Stimulated activated CD8-positive, alpha-beta memory T cell treated with anti-CD3 and anti-CD28 coated beads, Interleukin-15, amount 100 ng/mL, for 4 hours (primary cell): ENCODE results near the gene H2BW1.
"Not testable (repeated sequence)": the region's sequence is repeated elsewhere in the genome, so short reads cannot be mapped to it uniquely, and the experiment has no call there.

ENCODE experiments used
- DNase-seq, 2 donors: peaks; one replicate each; pipeline ENCODE4 v3.0.0-alpha.2; 2020; ENCODE audit warnings: low read depth in 2 of 2

Gene H2BW1, protein sequence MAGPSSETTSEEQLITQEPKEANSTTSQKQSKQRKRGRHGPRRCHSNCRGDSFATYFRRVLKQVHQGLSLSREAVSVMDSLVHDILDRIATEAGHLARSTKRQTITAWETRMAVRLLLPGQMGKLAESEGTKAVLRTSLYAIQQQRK

DNA sequence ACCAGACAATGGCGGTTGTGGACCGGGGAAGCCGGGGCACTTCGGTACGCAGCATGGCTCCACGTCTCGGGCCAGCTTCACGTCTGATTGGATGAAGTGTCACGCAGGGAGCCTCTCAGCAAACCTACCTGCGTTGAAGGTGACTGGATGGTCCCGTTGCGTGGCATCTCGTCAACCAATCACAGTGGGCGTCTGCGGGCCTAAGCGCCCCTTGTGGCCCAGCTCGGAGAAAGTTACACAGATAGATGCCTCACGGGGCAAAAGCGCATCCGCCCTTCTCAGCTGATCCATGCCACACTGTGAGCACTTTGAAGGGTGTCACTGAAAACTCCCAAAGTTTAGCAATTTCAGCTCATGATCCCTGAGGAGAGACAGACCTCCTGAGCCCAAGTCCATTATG lies at the start of gene H2BW1:
Gene H2BW1 (minus strand): TSS at position 103 of the 400 bp plus-strand sequence. CDS start 132 bp downstream, outside the sequence.
- DNase-seq = no peak

DNA sequence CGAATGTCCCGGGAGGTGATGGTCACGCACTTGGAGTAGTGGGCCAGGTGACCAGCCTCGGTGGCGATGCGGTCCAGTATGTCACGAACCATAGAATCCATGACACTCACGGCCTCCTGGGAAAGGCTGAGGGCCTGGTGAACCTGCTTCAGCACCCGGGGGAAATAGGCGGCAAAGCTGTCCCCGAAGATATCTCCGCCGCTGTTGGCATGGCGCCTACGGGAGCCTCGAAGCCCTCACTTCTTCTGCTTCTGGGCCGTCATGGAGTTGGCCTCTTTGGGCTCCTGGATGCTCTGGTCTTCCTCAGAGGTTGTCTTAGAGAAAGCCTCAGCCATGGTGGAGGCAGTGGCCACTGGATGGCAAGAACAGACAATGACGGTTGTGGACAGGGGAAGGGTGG lies 49.1 kb upstream of the H2BW1 start:
- not testable (repeated sequence) for DNase-seq

DNA sequence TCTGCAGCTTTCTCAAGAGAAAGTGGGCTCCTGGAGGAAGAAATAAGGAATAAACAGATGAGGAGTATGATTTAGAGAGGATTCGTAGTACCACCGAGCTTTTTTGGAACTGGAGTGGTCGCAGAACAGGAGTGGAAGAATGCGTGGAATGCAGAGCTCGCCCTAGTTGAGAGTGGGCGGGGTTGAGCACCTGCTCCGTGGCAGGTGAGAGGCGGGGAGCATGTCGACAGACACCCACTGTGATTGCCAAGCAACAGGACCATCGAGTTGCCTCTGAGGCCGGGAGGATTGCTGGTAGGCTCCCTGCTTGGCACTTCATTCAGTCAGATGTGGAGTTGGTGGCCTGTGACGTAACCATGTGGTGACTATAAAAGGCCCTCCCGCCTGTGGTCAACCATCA lies 41.4 kb upstream of the H2BW1 start:
- DNase-seq = not testable (repeated sequence)

DNA sequence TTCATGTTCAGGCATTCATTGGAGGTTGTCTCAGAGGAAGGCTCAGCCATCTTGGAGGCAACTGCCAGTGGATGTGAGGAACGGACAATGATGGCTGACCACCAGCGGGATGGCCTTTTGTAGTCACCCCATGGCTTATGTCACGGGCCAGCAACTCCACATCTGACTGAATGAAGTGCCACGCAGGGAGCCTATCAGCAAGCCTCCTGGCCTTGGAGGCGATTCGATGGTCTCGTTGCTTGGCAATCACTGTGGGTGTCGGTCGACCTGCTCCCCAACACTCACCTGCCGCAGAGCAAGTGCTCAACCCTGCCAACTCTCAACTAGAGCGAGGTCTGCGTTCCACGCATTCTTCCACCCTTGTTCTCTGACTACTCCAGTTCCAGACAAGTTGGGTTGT lies 33.7 kb upstream of the H2BW1 start:
- DNase-seq = no peak

DNA sequence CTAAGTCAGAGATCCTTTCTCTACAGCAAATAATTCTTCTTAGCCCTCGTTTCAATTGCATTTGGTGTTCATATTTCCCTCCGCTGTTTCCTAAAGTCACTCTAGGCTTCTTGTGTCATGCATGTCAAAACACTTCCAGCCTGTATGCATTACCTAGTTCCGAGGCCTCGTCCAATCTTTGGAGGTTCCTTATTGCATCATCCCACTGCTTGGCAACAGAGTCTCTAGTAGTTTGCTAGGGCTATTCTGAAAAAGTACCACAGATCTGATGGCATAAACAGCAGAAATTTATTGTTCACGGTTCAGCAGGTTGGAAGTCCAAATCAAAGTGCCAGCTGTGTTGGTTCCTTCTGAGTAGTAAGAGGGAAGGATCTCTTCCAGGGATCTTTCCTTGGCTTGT lies 32.1 kb upstream of the H2BW1 start:
- no peak for DNase-seq

DNA sequence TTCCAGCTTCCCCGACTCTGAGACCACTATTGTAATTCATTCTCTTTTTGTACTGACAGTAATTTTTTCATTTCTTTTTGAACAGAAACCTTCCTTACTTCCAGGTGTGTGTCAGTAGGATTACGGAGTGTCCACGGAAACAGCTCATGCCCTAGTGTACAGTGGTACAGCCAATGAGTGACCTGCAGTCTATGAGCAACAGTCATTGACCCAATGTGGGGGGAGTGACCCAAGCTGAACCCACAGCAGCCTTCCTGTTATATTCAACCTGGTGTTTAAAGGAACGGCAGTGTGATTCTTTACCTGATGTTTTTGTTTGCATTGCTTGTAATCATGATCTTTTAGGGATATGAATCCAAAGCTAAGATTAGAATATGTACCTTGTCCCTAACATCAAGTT lies 27.5 kb upstream of the H2BW1 start:
- no peak for DNase-seq

DNA sequence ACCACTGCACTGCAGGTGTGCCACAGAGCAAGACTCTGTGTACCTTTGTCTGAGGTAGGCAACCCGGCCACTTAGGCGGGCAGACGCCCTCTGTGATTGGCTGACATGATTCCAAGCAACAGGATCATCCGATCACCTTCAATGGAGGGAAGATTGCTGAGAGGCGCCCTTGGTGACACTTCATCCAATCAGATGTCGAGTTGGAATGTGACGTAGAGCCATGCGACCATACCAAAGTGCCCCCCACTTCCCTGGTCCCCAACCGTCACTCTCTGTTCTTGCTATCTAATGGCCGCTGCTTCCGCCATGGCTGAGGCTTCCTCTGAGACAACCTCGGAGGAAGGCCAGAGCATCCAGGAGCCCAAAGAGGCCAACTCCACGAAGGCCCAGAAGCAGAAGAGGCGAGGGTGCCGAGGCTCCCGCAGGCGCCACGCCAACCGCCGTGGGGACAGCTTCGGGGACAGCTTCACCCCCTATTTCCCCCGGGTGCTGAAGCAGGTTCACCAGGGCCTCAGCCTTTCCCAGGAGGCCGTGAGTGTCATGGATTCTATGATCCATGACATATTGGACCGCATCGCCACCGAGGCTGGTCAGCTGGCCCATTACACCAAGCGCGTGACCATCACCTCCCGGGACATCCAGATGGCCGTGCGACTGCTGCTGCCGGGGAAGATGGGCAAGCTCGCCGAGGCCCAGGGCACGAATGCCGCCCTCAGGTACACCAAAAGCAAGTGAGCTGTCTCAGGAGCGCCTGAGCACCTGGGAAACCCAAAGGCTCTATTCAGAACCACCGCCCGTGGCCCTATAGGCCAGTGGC lies 26.4 kb upstream of the H2BW1 start, which contains the start of gene H2BW2:
Gene H2BW2 (plus strand): TSS at position 268 of the 817 bp plus-strand sequence. CDS start 39 bp downstream, at position 307.
- DNase-seq = no peak

DNA sequence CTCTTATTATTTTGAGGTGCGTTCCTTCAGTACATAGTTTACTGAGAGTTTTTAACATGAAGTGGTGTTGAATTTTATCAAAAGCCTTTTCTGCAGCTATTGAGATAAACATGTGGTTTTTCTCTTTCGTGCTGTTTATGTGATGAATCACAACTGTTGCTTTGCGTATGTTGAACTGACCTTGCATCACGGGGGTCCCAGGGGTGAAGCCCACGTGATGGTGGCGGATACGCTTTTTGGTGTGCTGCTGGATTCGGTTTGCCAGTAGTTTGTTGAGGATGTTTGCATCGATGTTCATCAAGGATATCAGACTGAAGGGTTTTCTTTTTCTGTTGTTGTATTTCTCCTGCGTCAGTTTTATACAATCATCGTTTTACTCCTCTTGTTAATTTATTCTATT lies 4.6 kb upstream of the H2BW1 start:
- no peak for DNase-seq

DNA sequence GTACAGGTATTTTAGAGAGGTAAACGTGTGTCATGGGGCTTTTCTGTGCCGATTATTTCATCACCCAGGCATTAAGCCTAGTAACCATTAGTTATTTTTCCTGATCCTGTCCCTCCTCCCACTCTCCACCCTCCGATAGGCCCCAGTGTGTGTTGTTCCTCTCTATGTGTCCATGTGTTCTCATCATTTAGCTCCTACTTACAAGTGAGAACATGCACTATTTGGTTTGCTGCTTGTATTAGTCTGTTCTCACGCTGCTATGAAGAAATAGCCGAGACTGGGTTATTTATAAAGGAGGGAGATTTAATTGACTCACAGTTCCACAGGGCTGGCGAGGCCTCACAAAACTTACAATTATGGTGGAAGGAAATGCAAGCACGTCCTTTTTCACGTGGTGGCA lies 2.1 kb upstream of the H2BW1 start:
- not testable (repeated sequence) for DNase-seq

DNA sequence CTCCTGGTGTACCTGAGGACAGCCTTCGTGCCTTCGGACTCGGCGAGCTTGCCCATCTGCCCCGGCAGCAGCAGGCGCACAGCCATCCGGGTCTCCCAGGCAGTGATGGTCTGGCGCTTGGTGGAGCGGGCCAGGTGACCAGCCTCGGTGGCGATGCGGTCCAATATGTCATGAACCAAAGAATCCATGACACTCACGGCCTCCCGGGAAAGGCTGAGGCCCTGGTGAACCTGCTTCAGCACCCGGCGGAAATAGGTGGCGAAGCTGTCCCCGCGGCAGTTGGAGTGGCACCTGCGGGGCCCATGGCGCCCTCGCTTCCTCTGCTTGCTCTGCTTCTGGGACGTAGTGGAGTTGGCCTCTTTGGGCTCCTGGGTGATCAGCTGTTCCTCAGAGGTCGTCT lies 350 bp downstream of the H2BW1 start:
- DNase-seq = no peak

DNA sequence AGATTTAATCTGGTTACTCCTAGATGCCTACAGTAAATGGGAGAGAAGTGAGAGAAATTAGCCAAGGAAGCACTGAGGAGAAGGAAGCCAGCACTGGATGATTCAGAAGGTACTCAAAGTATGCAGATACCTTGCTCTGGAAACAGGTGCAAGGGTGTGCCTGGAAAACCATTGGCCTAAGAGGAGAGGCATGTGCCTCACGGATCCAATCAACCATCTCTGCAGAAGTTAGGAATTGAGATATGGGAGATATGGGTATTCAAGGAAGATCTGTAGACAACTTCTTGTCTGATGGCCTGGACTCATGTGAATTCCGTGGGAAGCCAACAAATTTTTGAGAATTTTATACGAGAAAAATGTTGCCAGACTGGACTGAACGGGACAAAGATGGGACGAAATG lies 4.7 kb downstream of the H2BW1 start:
- DNase-seq = no peak

DNA sequence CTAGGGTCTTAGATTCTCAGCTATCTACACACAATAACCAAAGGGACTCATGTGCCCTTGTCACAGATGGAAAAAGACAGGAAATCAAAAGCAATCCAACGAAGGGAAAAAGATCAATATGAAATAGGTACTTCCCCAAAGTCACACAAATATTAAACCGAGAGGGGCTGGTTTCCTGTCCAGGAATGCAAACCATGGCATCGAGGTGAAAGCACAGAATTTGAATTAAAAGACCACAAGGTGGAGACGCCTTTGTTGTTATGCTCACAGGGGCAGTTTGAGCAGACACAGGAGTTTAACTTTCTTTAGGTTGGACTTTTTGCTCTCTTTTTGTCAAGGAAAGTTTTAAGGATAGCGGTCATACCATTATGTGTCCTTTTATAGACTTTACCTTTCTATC lies 14.3 kb downstream of the H2BW1 start:
- no peak for DNase-seq

DNA sequence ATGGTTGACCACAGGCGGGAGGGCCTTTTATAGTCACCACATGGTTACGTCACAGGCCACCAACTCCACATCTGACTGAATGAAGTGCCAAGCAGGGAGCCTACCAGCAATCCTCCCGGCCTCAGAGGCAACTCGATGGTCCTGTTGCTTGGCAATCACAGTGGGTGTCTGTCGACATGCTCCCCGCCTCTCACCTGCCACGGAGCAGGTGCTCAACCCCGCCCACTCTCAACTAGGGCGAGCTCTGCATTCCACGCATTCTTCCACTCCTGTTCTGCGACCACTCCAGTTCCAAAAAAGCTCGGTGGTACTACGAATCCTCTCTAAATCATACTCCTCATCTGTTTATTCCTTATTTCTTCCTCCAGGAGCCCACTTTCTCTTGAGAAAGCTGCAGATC lies 30.0 kb downstream of the H2BW1 start:
- not testable (repeated sequence) for DNase-seq

DNA sequence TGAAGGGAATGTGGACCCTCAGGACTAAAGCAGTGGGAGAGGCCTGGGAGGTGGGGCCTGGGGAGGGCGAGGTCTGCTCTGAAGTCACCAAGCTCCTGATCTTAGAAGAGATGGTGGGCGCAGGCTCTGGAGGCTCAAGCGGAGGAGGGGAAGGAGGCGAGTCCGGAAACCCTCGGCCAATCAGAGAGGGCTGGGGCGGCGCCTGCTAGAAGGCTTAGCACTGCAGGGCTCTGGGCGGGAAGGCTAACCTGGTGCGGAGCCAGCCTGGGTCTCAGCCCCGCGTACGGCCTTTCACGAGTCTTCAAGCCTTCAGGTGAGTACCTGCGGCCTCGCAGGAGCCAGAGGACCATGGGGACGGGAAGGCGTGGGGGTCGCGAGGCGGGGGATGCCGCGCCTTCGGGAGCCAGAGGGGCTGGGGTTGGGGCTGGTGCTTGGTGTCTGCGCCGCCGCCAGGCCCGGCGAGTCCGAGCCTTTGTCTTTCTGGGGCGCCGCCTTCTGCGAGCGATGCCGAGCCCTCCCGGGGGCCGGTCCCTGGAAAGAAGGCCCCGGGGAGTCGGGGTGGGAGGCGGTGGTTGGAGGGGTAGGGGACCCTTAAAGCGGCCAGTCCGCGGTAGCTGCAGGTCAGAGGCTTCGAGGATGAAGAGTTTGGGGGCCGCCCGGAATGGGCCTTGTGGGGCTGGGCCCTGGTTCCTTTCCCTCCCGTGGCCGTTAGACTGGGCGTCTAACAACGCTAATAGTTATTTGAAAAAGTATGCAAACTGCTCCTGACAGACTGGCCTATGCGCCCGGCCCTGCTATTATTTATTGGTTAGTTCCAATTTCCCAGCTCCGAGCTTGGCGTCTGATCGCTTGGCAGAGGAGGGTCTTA lies 50.9 kb downstream of the H2BW1 start, which contains the start of gene TMSB15B:
Gene TMSB15B (plus strand): TSS at position 217 of the 868 bp plus-strand sequence.
- not testable (repeated sequence) for DNase-seq
